Transverse colon (tissue), 4 donors: ENCODE data around the gene GABRR3. TPM values are rescaled to one million over a fixed set of nuclear protein-coding genes. Genes with fewer than 3 reads are reported as not detected.

Experiments used
- DNase-seq: peaks from one replicate; pipeline ENCODE4 v3.0.0-alpha.2; 2019
- H3K27ac ChIP-seq, 4 donors: fragments of 200-600 bp; sonication (generic); 2 replicates each; pipeline ENCODE4 v1.5.1; 2016 to 2018; ENCODE audit warnings: inconsistent platforms in 4 of 4
- H3K27me3 ChIP-seq: fragments of 200-600 bp; sonication (generic); 2 replicates; pipeline ENCODE4 v1.5.1; 2017; ENCODE audit warnings: inconsistent platforms
- H3K36me3 ChIP-seq, 4 donors: fragments of 200-600 bp; sonication (generic); 2 replicates each; pipeline ENCODE4 v1.5.1; 2017 to 2019; ENCODE audit warnings: inconsistent platforms in 4 of 4
- H3K4me1 ChIP-seq, 4 donors: fragments of 200-600 bp; sonication (generic); 2 replicates each; pipeline ENCODE4 v1.5.1; 2017 to 2020; ENCODE audit warnings: inconsistent platforms in 4 of 4
- H3K4me3 ChIP-seq, 4 donors: fragments of 200-600 bp; sonication (generic); 1 replicate in 1 of 4; 2 replicates in 3 of 4; pipeline versions ENCODE4 v1.5.1 to v1.6.1; 2017 to 2019; ENCODE audit warnings: inconsistent platforms in 4 of 4
- H3K9me3 ChIP-seq, 2 donors: fragments of 200-600 bp; sonication (generic); 2 replicates each; pipeline ENCODE4 v1.5.1; 2017 to 2019; ENCODE audit warnings: inconsistent platforms in 2 of 2
- CTCF ChIP-seq, 5 experiments: fragments of 200-600 bp in 3 of 5; fragments of 450-650 bp in 2 of 5; sonication (generic) in 3 of 5; IDR thresholded peaks; 1 replicate in 2 of 5; 2 replicates in 3 of 5; pipeline ENCODE4 v1.5.1; 2016 to 2017; ENCODE audit warnings: antibody characterized with exemption in 5 of 5, inconsistent platforms in 3 of 5, mild to moderate bottlenecking in 2 of 5, moderate library complexity in 1 of 5
- EP300 ChIP-seq: sonication (generic); formaldehyde crosslinking; IDR thresholded peaks from one replicate; pipeline ENCODE4 v1.6.1; 2017; ENCODE audit warnings: antibody characterized with exemption, low read depth
- POLR2A ChIP-seq: fragments of 450-650 bp; IDR thresholded peaks from one replicate; pipeline ENCODE4 v1.6.1; 2016; ENCODE audit warnings: antibody characterized with exemption, mild to moderate bottlenecking, moderate library complexity
- POLR2AphosphoS5 ChIP-seq, 3 donors: sonication (generic); formaldehyde crosslinking; IDR thresholded peaks; one replicate each; pipeline ENCODE4 v1.6.1; 2016; ENCODE audit warnings: antibody characterized with exemption in 3 of 3
- WGBS, 2 donors: methylation state at CpG; one replicate each; pipeline ENCODE4 v1.1.5; 2018; ENCODE audit warnings: low coverage in 1 of 2; 5-methylcytosine and 5-hydroxymethylcytosine counted together
- in situ Hi-C, 4 donors: fragments of 200-750 bp; cut with MboI; loops; one replicate each; pipeline versions ENCODE4 v1.15.0 to v1.15.1; 2017; ENCODE audit warnings: low sequenced_read_pairs in 3 of 4, low pct_ligation_motif_present in 1 of 4, low pct_unique_long_range_greater_than_20kb in 1 of 4
- intact Hi-C: fragments of 100-400 bp; cut with DNase I; formaldehyde crosslinking; loops from one replicate; pipeline ENCODE4 v1.15.1; 2023; ENCODE audit warnings: low total_unique reads
- total RNA-seq, 4 donors: library from RNA; depleted of rRNA; stranded (reverse); fragments of >200 nt; gene quantifications; one replicate each; pipeline ENCODE4 v1.1.0, GENCODE V29; 2016

Gene GABRR3
- total RNA-seq, 4 donors from 2014 or later: not detected

- TF ChIP-seq POLR2A: no peak
- no peak for TF ChIP-seq POLR2AphosphoS5 (IDR thresholded peaks at IDR 0.05)
- no peak for TF ChIP-seq EP300
- no peak for TF ChIP-seq CTCF (IDR thresholded peaks at IDR 0.05)
- no peak for DNase-seq
- no peaks in the 10 kb centered on the region for H3K4me1 ChIP-seq
- no peaks in the 10 kb centered on the region for H3K27me3 ChIP-seq
- H3K27ac ChIP-seq: no peak overlapping the region
- H3K9me3 ChIP-seq: no peaks in the 10 kb centered on the region
- H3K36me3 ChIP-seq: no peaks in the 10 kb centered on the region
- intact Hi-C loops: no loop called here
- in situ Hi-C loops: no loop called here
- WGBS, 2 donors: 95 to 100% methylated on average over 1 to 2 of the region's 2 CpGs
- H3K4me3 ChIP-seq: no peak overlapping the region
Observed at GRCh38 chr3:97992547-97993173, 42.5 kb downstream of the GABRR3 start.

GRCh38 chr3:97991293-97991682, 43.8 kb downstream of the GABRR3 start:
- Histone ChIP-seq H3K4me3 (no peak overlapping the region), H3K4me1 (no peaks in the 10 kb centered on the region), H3K27ac (no peak overlapping the region), H3K9me3 (no peaks in the 10 kb centered on the region), H3K36me3 (no peaks in the 10 kb centered on the region), H3K27me3 (no peaks in the 10 kb centered on the region)
- TF ChIP-seq EP300 (no peak), POLR2AphosphoS5 (IDR thresholded peaks at IDR 0.05) (no peak), CTCF (IDR thresholded peaks at IDR 0.05) (no peak), POLR2A (no peak)
- intact Hi-C loops (no loop called here), in situ Hi-C loops (no loop called here)
- DNase-seq: no peak
- WGBS, 2 donors: 30 to 35% methylated on average over 2 to 5 of the region's 5 CpGs

- TF ChIP-seq EP300 (no peak), POLR2AphosphoS5 (IDR thresholded peaks at IDR 0.05) (no peak), CTCF (IDR thresholded peaks at IDR 0.05) (no peak), POLR2A (no peak)
- in situ Hi-C loops (no loop called here), intact Hi-C loops (no loop called here)
- Histone ChIP-seq H3K4me1 (no peaks in the 10 kb centered on the region), H3K27me3 (no peaks in the 10 kb centered on the region), H3K36me3 (no peaks in the 10 kb centered on the region), H3K9me3 (no peaks in the 10 kb centered on the region), H3K4me3 (no peak overlapping the region), H3K27ac (no peak overlapping the region)
- 8 to 22% methylated on average over 2 of the region's 2 CpGs for WGBS, 2 donors
- no peak for DNase-seq
Observed at GRCh38 chr3:97990624-97991292, 44.4 kb downstream of the GABRR3 start.

GRCh38 chr3:97988784-97989568, 46.1 kb downstream of the GABRR3 start:
- no peak for DNase-seq
- WGBS, 2 donors: 96 to 100% methylated on average over 3 of the region's 3 CpGs
- no peak overlapping the region for H3K4me3 ChIP-seq
- H3K4me1 ChIP-seq: peaks cover 0 to under 1% (median 0%) of the 10 kb centered on the region in 4 donors
- H3K27me3 ChIP-seq: no peaks in the 10 kb centered on the region
- no peak overlapping the region for H3K27ac ChIP-seq
- TF ChIP-seq CTCF (IDR thresholded peaks at IDR 0.05) (no peak), POLR2AphosphoS5 (IDR thresholded peaks at IDR 0.05) (no peak), EP300 (no peak), POLR2A (no peak)
- no peaks in the 10 kb centered on the region for H3K36me3 ChIP-seq
- in situ Hi-C loops (no loop called here), intact Hi-C loops (no loop called here)
- H3K9me3 ChIP-seq: no peaks in the 10 kb centered on the region
